NOMO-1 treated with DMSO at 0.1 percent for 48 hours (cell line): ENCODE results near the gene ISOC2.
"Not testable (repeated sequence)": the region's sequence is repeated elsewhere in the genome, so short reads cannot be mapped to it uniquely, and the experiment has no call there.

Experiments
- DNase-seq: peaks from one replicate; lab custom pipeline; 2025; ENCODE audit not compliant: unreplicated experiment; lab: John Stamatoyannopoulos, UW

ISOC2 gene

DNA sequence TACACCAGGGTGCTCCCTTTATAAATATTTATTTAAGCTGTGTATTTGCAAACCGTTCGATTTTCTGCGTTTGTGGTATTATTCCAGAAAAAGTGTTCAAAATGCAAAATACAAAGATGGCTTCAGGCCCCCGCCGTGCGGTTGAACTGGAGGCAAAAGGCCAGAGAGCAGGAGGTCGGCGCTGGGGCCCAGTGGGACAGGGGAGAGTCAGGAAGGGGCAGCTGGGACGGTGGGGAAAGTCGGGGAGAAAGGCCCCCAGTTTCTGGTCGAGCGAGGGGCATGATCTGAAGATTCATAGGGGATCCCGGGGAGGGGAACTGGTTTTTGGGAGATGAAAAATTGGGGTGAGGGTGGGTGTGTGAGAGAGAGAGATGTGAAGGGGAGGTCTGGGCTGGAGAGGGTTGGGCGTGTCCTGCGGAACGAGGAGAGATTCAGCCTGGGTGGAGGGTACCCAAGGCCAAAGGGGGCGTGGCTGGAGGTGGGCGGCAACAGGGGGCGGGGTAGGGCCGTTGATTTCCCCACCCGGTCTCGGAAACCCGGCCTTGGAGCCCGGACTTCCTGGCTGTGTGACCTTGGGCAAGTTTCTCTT is 678 bp downstream of the ISOC2 start:
- DNase-seq, result peak; percentile 65

DNA sequence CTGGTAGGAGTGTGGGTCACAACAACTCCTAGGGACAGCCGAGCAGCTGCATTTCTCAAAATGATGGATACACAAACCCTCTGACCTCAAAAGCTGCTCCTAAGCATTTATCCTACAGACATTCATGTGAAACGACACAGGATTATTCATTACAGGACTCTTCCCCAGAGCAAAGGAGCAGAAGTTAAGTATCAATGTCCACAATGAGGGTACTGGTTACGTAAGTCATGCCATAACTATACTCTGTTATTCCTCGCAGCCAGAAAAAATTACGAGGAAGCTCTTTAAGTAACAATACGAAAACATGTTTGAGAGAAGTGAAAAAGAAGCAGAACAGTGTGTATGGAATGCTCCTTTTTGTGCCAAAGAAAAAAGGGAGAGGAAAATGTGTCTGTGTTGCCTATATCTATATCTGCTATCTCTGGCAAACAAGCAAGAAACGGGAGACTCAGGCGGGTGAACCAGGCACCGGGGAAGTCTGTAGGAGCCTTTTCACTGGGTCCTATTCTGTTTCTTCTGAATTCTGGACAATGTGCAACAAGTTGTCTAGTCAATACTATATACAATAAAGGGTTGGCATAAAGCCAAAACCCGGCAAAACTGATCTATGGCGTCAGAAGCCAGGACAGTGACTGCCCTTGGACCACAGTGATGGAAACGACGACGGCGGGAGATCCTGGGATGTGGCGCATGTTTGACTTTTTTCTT is 1.3 kb downstream of the ISOC2 start:
- DNase-seq, result peak; percentile 52

DNA sequence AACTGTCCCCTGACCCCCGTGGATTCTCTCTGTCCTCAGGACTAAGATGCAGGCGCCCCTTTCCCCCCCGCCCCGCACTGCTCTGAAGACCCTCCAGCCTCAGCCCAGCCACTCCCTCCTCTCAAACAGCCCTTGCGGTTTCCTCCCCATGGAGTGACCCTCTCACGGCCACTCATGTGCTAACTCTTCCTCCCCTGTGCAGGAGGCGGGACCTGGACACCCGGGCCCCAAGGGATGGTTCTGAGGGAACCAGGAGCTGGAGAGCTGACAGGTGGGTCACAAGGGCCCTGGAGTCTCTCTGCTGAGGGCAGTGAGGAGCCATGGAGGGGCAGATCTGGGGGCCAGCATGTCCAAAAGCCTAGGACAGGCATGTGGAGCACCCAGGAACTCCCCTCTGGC is 1.9 kb downstream of the ISOC2 start:
- no peak for DNase-seq

DNA sequence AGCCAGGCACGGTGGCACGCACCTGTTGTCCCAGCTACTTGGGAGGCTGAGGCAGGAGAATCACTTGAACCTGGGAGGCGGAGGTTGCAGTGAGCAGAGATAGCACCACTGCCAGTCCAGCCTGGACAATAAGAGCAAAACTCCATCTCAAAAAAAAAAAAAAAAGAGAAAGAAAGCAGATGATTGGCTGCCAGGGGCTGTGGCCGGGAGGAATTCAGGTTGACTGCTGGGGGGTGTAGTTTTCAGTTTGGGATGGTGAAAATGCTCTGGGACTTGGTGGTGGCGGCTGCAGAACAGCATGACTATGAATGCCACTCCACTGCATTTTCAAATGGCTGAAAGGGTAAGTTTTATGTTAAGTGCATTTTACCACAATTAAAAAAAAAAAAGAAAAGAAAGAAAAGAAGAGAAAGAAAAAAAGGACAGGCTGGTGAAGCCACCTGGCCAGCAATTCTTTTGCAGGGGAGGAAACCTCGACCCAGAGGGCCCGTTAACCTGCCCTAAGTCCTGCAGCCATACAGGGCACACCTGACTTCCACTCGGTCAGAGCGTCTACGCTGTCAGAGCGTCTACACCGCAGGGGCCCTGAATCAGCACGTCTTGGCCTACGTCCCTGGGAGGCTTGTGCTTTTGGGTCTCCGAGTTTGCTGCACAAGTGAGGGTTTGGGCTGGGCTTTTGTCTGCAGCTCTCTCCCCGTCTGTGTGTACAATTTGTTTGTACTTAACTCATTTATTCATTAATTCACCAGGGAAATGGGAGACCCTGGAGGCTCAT is 3.6 kb downstream of the ISOC2 start:
- DNase-seq, result no peak

DNA sequence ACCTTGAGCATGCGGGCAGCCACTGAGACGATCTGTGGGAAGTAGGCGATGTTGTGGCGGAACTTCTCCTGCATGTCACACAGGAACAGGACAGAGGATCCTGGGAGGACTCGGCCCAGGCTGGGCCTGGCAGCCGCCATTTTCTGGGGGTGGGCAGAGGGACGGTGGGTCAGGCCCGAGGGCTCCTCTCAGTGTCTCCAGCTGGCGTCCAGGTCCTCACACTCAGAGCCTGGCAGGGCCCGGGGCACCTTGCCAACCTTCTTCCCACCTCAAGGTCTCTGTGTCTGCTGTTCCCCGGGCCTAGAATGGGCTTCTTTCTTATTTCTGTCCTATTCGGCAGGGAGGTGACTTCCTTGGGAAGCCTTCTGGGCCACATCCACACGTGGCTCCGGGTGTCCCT is 5.1 kb downstream of the ISOC2 start:
- no peak for DNase-seq

DNA sequence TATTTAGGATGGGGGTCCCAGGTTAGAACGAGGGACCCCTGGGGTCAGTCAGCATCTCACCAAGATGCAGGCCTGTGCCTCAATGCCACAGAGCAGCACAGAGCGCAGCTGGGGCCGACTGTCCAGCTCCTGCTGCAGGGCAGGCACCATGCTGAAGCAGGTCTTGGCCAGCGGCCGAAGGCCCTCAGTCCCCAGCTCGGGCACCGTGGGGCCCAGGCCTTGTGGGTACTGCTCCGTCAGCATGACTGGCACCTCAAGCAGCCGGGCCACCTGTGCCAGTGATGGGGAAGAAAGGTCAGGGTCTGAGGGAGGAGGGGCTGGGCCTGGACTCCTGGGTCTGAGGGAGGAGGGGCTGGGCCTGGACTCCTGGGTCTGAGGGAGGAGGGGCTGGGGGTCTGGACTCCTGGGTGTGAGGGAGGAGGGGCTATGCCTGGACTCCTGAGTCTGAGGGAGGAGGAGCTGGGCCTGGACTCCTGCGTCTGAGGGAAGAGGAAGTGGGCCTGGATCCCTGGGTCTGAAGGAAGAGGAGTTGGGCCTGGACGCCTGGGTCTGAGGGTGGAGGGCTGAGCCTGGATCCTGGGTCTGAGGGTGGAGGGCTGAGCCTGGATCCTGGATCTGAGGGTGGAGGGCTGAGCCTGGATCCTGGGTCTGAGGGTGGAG is 5.7 kb downstream of the ISOC2 start:
- DNase-seq, result no peak

DNA sequence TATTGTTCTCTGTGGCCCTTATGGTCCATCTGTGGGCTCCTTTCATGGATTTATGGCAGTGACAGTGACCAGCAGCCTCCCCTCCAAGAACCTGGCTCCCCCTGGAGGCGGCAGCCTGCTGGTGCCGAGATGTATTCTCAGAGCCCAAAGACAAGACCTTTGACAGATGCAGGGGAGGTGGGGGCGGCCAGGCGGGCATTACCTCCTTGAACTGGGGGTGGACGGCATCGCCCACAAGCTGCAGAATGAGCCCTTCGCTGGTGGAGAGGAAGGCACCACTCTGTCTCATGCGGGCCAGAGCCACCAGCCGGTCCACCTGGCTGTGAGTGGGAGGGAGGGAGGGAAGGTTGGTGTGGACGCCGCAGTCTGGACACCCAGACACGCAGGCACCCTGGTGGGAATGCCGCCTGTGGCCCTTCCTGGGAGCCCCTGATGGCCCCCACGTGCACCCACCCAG is 6.6 kb downstream of the ISOC2 start:
- peak; percentile 14 for DNase-seq

DNA sequence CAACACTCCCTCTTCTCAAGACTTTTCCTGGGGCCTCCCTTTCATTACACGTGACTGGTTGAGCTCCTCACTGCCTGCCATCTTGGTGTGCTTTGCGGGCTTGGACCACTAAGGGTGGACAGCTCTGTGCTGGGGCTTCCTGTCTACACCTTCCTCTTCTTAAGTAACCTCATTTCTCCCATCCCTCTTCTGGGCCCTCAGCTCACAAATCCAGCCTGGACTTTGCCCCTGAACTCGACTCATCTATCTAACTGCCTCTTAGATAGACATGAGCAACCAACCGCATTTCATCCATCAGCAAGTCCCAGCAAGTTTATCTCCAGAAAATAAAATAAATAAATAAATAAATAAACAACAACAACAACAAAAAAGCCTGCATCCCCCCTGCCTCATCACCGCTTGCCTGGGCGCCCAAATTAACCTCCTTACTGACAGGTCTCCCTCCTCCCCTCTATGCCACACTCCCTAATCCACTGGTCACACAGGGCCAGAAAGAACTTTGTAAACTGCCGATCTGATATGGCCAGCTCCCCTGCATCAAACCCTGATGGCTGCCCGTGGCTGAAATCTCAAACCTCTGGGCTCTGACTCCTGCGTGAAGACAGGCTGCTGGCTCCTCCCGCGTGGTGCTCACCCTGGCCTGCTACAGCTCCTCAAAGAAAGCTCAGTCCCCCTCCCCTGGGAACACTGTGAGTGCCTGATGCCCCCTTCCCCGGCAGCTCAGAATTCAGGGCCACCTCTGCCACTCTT is 7.8 kb downstream of the ISOC2 start:
- DNase-seq, result no peak

DNA sequence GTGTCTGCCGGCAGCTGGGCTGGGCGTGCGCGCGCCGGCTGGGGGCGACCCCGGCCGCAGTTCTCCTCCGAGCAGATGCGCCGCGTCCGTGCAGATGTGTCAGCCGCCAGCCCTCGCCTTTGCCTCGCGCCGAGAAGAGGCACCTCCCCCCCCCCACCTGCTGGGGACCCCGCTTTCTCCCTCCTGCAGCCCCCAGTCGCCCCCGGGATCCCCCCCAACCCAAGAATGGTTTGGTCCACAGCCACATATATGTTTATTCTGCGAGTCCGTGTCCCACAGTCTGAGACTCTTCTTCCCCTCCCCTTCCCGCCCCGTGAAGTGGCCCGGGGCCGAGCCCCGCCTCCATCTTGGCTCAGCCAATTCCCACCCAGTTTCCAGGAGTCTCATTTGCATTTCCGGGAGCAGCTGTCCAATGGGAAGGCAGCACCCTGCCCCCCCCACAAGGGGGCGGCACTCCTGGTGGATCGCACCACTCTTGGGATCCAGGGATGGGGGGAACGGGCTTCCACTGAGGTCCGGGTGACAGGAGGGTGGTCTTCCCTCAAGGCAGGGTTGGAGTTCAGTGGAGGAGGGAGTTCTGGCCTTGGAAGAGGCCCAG is 8.6 kb downstream of the ISOC2 start:
- DNase-seq, result peak; percentile 30

DNA sequence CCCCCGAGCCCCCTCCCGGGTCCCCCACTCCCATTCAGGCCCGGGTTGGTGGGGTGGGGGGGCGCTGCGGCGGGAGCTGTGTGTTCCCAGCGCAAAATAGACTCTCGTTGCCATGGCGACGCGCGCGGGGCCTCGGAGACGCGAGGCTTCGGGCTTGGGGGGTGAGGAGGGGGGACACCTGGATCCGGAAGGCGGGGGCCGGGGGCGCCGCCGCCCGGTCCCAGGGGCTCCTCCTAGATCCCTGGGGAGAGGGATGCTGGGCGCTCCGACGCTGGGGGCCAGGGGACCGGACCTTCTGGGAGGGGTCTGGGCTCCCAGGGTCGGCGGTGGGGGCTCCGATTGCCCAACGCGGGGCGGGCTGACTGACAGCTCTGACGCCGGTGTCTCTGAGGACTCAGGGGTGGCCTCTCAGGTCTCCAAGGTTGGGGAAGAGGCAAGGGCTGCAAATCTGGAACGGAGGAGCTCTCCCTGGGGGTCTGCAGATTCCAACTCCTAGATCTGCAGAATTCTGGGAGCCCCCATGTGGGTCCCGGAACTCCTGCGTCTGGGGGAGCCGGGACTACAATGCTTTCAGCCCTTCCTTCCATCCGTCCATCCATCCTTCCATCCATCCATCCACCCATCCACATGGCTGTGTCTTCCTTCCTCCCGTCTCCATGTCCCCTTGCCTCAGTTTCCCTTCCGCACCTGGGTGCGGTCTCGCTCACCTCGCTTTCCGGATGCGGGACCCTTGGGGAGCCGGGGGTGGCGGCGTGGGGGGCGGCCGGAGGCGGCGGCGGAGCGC is 9.3 kb downstream of the ISOC2 start:
- no peak for DNase-seq

DNA sequence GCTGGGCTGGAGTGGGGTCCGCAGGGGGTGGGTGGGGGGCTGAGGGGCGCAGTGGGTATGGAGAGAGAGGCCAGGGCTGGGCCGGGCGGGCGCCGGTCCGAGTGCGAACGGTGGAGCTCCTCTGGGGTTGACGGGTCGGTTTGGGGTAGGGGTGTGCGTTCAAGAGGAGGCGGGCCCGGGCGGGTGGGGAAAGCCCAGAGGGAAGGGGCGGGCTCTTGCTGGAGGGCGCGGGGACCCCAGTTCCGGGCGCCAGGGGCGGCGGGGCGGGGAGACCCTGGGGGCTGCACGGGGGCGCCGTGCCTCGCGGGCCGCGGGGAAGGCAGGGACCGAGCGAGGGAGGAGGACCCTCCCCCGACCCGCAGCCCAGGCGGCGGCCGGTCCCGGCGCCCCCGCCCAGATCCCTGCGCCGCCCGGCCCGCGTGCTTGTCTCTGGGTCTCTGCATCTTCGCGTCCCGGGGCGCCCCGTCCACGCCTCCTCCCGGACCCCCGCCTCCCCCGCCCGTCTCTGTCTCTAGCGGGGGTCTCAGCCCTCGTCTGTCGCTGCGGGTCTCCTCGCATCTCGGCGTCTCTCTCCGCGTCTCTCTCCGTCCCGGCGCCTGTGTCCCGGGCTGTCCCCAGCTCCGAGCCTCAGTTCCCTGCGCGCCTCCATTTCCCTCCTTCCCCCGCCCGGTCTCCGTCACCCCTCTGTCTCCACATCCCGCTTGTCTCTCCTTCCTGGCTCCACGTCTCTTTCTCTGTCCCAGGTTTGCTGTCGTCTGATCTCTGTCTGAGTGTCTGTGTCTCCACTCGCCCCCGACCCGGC is 10.1 kb downstream of the ISOC2 start:
- DNase-seq, result no peak

DNA sequence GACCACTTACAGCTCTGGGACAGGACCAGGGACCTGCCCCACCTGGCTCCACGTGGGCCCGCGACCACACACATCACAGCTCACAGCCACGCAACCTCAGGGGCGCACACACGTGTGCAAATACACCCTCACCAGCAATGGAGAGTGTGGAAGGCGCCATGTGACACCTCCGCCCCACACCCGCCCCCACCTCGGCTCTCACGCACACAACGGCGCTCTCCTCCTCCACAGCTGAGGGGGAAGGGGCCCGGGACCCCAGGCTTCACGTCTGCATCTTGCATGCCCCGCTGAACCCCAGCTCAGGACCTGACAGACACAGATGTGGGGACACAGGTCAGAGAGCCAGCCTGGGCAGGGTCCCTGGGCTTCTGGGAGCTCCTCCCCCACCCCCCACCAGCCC is 12.0 kb downstream of the ISOC2 start:
- no peak for DNase-seq

DNA sequence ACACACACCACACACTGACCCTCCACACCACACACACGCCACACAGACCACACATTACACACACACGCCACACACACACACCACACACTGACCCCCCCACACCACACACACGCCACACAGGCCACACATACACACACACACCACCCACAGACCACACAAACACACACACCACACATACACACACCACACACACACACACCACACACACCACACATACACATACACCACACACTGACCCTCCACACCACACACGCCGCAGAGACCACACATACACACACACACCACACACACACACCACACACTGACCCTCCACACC is 13.3 kb downstream of the ISOC2 start:
- not testable (repeated sequence) for DNase-seq

DNA sequence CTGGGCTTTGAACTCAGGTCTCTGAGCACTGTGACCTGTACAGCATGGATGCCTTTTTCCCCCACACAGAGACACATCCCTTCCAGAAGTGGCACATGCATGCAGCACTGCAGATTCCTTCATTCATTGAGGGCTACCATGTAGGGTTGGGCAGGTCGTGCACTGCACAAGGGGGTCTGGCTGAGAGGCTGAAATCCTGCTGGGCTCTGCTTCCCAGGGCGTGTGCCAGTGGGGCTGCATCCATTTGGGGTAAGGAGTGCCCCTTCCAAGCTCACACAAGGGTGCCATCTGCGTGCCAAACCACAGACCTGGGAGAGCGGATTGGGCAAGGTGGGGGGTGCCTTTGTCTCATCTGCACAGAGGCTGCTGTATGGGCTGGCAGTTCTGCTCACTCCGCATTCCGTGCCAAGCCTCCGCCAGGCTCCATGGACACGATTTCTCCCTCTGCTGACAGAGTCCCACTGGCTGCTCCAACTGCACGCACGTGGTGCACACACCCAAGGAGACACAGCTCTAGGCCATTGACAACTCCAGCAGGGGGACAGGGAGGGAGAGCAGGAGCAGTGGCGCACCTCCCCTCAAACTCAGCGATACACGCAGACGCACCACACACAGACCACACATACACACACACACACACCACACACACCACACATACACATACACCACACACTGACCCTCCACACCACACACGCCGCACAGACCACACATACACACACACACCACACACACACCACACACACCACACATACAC is 13.8 kb downstream of the ISOC2 start:
- peak; percentile 55 for DNase-seq

DNA sequence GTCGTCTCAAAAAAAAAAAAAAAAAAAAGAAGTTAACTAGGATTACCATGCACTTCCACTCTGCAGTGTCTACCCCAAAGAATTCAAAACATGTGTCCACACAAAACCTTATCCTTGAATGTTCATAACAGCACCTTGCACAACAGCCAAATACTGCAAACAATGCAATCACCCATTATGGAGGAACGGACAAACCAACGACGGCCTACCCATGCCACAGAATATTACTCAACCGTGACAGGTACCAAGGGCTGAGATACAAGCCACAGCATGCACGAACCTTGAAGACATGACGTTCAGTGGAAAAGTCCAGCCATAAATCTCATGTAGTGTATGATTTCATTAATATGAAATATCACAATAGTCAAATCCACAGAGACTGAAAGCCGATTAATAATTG is 15.4 kb downstream of the ISOC2 start:
- DNase-seq, result peak; percentile 68

DNA sequence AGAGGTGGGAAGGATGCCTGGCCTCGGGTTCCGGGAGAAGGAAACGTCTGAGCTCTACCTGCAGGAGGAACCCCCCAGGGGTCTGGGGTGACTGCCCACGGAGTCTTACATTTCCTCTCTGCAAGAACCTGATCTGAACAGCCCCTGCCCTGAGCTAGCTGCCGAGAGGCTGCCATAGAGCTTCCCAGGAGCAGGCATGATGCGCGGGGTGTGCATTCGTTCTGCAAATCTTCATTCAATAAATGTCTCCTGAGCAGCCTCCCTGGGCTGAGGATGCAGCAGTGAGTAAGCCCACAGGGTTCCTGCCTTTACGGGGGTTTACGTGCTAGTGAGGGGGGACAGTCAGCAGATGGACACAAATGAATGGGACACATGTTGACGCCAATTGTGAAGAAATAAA is 16.8 kb downstream of the ISOC2 start:
- DNase-seq, result no peak

DNA sequence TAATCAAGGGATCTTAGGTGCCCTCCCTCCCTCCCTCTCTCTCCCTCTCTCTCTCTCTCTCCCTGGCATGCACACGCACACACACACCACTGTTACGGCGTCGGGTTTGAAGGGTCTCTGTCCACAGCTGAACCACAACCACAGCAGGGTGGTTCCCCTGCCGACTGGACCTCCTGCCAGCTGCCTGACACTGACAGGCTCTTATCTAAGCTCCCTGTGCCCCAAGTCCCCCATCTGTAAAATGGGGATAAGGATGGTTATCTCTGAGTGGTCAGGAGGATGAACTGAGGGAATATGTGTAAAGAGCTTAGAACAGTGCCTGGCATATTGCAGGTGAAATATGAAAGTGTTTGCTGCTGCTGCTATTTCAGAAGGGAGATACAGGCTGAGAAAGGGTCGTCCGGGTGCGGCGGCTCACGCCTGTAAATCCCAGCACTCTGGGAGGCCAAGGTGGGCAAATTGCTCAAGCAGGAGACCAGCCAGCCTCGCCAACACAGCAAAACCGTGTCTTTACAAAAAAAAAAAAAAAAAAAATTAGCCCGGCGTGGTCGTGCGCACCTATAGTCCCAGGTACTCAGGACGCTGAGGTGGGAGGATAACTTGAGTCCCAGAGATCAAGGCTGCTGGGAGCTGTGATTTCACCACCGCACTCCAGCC is 17.5 kb downstream of the ISOC2 start:
- no peak for DNase-seq
